T-helper 2 cell treated with Interferon-gamma antibody and Interleukin-4, amounts not matched to agents 100 ng/mL and 5 ng/mL, for 36 hours (primary cell): Measurements from ENCODE around the gene ATXN3. TPM values are rescaled to one million over a fixed set of nuclear protein-coding genes. Genes with fewer than 3 reads are reported as not detected.

Source experiments
- intact Hi-C: fragments of 100-400 bp; cut with micrococcal nuclease; formaldehyde crosslinking; loops from one replicate; pipeline ENCODE4 v1.15.1; 2023
- total RNA-seq: library from RNA; stranded (reverse); gene quantifications from 2 replicates; pipeline ENCODE4 v1.2.3, GENCODE V29; 2022

Gene ATXN3
- 23.4 and 24.0 TPM in 2 replicates for total RNA-seq

DNA sequence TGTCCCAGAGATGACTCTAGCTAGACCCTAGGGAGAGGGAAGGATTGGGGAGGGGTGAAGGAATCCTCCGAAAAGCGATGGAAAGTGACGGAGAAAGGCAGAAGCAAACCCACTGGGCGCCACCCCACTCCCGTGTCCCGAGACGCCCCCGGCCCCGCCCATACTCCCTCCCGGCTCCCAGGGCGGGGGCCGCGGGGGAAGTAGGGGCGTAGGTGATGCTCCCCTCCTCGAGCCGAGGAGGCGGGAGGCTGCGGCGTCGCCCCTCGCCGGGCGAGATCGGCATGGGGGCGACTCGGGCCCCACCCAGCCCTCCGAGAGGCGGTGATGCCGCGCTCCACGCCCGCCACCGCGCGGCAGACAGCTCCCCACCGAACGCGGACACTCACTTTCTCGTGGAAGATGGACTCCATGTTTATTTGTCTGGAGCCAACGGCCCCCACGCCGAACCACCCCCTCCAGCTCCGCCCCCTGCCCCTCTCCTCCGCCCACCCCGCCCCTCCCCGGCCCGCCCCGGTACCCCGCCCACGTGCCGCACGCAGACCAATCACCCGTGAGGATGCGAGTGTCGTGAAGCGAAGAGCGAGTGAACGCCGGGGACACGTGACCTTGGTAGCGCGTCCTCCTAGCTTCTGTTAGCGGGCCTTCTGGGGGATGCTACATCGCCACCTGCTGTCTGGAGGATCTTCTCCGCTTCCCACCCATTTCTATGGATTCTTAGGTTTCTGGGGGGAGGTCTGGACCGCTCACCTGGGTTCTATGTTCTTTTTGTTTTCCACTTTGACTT is at the start of gene ATXN3:
Gene ATXN3, minus strand, starts transcription at position 440 of the 784 bp plus-strand sequence. Its CDS starts 30 bp downstream, at position 410.
- intact Hi-C loops: loop anchor here (1.0 to 10.0 kb wide), 7 partner anchors 15 to 1709 kb away; partner anchors contain the start of genes CALM1, CPSF2, NDUFB1 and PPP4R3A

DNA sequence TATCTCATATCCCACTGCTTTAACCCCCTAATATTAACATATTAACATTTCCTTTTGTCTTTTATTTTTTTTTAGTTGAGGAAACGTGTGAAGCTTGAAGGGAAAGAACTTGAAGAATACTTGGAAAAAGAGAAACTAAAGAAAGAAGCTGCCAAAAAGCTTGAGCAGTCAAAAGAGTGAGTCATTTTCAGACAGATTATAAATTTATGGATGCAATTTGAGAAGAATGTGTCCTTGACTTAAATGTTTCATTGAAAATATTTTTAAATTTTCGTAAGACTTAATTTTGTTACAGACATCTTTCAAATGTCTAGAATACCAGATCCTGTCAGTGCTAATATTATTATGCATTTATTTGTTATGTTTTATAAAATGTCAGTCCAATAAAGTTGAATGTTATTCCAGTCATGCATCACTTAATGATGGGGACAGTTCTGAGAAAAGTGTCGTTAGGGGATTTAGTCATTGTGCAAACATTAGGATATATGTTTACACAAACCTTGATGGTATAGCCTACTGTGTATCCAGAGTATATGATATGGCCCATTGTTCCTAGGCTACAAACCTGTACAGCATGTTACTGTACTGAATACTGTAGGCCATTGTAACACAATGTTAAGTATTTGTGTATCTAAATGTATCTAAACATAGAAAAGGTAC is 48.0 kb upstream of the ATXN3 start:
- intact Hi-C loops: no loop called here

DNA sequence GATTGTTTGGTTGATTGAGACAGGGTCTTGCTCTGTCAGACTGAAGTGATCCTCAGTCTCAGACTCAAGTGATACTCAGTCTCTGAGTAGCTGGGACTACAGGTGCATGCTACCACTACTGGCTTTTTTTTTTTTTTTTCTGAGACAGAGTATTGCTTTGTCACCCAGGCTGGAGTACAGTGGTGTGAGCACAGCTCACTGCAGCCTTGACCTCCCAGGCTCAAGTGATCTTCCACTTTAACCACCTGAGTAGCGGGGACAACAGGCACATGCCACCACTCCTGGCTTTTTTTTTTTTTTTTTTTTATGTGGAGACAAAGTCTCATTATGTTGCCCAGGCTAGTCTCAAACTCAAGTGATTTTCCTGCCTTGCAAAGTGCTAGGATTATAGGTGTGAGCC is 47.2 kb upstream of the ATXN3 start:
- intact Hi-C loops: no loop called here

DNA sequence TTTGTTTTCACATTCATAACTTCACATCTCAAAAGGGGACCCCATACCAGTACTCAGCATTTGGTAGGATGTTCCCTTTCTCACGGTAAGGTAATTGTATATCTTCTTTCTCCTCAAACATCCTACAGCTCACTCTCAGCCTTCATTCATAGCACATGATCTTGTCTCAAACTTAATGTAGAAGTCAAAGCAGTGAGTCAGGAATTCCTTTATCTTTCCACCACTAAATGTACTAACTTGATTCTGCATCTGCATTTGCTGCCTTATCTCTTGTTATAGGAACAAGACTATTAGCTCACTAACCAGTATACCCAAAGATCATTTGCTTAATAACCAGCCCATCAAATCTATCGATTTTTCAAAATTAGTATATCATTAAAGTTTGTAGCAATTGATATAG is 38.3 kb upstream of the ATXN3 start:
- intact Hi-C loops: no loop called here

DNA sequence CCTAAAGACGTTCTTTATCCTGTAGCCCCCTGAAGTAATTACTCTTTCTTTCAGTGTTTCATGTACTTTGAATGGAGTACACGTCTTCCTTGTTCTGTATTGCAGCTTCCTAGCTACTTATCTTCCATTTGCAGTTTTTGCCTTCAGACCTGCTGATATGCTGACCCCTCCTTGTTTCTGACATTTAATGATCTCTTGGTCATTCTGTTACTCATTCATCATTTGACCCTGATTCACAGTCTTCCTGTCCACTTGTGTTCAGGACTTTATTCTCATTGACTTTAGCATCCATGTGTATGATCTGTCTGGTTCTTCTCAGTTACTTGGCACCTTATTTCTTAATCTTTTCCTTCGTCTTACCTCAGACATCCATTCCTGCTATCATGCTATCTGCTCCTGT is 37.6 kb upstream of the ATXN3 start:
- intact Hi-C loops: no loop called here

DNA sequence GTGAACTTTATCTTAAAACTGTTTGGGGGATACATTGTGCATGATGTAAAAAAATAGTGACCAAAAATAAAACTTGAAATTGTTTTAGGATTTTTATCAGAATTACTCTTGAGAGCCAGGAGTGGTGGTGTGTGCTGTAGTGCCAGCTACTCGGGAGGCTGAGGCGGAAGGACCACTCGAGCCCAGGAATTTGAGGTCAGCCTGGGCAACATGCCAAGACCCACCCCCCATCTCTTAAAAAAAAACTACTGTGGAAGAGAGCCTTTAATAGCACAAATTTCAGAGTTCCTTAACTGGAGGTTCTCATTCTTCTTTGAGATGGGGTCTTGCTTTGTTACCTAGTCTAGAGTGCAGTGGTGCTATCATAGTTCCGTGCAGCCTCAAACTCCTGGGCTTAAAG is 36.9 kb upstream of the ATXN3 start:
- intact Hi-C loops: no loop called here

DNA sequence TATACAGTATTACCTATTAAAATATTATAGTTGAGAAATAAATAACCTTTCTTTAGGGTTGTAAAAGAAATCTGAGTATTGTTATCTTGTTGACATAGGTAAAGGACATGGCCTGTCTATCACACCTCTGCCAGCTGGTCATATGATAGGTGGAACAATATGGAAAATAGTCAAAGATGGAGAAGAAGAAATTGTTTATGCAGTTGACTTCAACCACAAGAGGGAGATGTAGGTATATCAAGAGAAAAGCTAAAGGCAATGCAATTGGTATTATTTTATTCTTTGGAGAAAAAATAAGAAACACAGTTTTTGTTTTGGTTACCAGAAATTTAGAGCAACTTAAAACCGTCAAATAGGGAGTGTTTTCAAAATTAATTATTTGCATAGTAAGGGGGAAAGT is 28.9 kb upstream of the ATXN3 start:
- intact Hi-C loops: loop anchor here (5.0 kb wide), 1 partner anchor 547 kb away; no protein-coding TSS in a partner anchor

DNA sequence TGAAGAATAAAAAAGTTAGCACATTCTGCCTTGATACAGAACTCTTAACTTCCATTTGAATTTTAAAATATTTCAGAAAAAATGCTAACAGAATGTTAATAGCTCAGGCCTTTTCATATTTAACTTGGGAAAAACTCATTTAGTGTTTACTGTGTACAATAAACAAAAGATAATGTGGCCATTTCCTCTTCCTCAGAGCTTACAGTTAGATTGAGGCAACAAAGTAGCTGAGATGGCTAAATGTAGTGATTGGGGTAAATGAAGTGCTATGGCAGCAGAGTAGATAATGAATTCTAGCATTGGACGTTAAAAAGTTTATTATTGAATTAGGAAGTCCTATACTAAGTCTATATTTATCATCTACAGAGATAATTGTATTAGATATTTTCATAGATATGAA is 28.1 kb upstream of the ATXN3 start:
- intact Hi-C loops: no loop called here

DNA sequence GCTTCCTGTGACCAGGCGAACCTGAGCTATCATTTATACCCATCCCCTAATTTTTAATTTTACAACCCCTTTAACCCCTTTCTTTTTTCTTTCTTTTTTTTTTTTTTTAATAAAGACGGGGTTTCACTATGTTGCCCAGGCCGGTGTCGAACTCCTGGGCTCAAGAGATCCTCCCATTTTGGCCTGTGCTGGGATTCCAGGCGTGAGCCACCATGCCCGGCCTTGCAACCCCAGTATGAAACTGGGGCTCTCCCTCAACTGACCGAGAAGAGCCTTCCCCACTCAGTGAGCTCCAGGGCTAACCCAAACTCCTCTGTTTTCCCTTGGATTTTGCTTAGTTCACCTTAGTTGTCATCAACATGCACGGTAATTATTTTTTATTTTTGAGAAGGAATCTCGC is 16.4 kb upstream of the ATXN3 start:
- intact Hi-C loops: no loop called here

DNA sequence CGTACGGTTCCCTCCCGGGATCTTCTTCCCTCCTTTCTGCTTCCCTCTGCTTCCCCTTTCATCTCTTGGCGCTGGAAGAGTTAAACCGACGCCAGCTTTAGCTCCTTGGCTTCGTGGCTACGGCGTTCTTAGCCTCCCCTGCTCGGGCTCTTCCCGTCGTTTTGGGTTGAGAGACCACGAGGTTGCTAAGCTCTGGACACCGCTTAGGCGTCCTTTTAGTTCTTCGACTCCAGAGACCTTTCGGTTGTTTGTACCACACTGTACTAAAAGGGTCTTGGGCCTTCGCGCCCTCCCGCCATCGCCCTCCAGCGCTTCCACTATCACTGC is 15.9 kb upstream of the ATXN3 start:
- intact Hi-C loops: no loop called here

DNA sequence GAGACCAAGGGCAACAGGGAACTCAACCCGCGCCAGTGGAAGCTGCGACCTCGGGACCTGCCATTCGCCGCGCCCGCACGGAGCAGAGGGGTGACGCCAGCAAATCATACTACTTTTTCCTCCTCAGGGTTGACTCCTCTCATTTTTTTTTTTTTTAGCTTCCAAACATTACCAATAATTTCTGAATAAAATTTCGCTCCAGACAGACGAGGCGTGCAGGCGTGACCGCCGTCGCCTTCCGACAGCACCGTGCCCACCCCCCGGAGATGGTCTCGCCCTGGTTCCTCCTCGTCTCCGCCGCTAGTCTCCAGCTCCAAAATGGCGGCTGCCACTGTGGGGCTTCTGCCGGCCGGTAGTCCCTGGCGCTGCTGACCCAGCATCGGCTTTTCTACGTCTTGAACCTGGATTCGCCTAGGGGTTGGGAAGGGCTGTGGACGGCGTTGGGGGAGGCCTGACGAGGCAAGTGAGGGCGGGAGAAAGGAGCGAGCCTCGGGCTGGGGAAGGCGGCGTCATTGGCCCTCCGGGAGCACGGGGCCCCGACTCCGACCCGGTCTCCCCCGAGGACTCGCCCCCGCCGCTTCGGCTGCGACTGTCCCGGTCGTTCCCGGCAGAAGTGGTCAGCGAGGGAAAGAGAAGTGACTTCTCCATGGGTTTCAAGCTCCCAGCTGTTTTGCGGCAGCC is 15.4 kb upstream of the ATXN3 start, which contains the start of the genes CPSF2 and NDUFB1:
Gene CPSF2, plus strand, starts transcription at position 300 of the 681 bp plus-strand sequence. CDS start 9,016 bp downstream, outside the sequence.
Gene NDUFB1, minus strand, starts transcription at position 37 of the 681 bp plus-strand sequence. CDS start 4,069 bp downstream, outside the sequence.
- intact Hi-C loops: loop anchor here (1.0 to 2.0 kb wide), 3 partner anchors 16 to 673 kb away; partner anchors contain the start of genes ATXN3, GOLGA5 and TRIP11

DNA sequence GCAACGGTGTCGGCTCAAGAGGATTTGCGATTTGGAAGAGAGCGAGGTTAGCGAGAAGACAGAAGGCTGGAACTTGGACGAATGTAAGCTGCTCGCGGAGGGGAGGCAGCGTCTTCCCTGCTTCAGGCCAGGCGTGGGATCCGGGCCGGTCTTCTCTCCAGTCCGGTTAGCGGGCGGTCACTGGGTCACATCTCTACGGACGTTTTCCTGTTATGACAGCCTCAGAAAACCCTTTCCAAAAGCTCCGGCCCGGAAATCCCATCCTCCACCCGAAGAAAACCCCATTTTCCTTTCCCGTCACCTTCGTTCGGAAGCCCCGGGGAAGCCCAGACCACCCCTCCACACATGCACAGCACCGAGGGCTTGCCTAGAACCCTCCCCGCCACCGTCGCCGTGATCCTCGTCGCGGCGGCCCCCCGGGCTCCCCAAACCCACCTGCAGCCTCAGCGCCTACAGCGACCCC is 14.9 kb upstream of the ATXN3 start:
- intact Hi-C loops: loop anchor here (1.0 to 2.0 kb wide), 3 partner anchors 15 to 674 kb away; partner anchors contain the start of genes ATXN3, GOLGA5 and TRIP11

DNA sequence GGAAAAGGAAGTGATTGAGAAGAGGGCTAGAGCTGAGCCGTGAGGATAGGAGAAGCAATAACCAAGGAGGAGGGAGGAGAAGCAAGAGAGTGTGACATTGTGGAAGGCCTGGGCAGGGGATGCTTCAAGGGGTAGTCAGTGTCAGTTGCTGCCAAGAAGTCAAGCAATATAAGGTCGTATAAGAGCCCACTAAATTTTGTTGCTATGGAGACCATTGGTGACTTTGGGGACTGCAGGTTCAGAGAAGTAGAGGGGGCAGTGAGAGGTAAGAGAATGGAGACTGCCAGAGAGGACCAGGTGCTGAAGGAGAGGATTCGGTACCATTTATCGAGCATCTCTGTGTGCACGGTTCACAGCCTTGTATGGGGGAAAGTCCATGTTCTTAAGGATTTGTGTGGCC is 3.1 kb upstream of the ATXN3 start:
- intact Hi-C loops: loop anchor here (5.0 to 10.0 kb wide), 4 partner anchors 112 to 1712 kb away; partner anchors contain the start of genes CALM1, PPP4R3A and TC2N

DNA sequence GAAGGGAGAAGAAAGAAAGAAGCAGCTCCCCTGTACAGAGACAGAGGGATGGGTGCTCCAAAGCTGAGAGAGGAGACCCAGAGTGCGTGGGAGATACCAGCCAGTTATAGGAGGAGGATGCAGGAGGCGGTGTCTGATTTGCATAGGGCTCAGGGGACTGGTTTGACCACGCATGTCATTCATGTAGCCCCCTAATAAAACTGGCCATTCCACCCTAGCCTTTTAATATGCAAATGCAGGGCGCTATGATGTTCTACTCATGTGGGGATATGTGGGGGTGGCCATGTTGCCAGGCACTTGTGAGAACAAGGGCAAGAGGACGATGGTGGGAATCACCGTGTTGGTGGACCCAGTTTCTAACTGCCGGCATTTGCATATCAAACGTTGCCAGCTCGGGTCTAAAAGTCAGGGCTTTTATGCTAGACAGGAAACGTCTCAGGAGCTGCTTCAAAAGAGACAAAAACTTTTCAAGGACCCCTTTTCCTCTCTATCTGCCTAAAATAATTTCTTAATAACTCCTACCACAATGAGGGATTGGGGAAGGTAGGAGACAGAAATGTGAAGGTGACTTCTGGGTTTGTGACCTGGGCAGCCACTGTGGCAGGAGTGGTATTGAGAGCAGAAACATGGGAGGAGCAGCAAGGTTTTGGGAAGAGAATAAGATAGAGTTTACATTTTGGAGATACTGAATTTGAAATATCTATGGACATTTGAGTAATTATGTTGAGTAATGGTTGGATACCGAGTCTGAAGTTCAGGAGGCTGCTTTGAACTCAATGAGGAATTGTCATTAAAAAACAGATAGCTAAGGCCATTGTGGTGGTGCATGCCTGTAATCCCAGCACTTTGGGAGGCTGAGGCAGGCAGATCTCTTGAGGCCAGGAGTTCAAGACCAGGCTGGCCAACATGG is 2.2 kb upstream of the ATXN3 start:
- intact Hi-C loops: loop anchor here (5.0 to 10.0 kb wide), 4 partner anchors 111 to 1711 kb away; partner anchors contain the start of genes CALM1, PPP4R3A and TC2N

DNA sequence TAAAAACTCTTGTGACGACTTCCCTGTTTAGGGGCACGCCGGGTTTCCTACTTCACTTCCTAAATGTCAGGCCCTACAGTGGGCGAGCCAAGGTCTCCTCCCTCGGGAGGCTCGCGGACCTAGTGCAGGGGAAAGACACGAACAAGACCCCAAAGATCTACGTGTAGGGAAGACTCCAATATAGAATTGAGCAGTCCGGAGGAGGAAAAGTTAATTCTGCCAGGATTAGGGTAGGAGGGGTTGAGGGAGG is 564 bp downstream of the ATXN3 start:
- intact Hi-C loops: loop anchor here (1.0 to 10.0 kb wide), 7 partner anchors 15 to 1709 kb away; partner anchors contain the start of genes CALM1, CPSF2, NDUFB1 and PPP4R3A

DNA sequence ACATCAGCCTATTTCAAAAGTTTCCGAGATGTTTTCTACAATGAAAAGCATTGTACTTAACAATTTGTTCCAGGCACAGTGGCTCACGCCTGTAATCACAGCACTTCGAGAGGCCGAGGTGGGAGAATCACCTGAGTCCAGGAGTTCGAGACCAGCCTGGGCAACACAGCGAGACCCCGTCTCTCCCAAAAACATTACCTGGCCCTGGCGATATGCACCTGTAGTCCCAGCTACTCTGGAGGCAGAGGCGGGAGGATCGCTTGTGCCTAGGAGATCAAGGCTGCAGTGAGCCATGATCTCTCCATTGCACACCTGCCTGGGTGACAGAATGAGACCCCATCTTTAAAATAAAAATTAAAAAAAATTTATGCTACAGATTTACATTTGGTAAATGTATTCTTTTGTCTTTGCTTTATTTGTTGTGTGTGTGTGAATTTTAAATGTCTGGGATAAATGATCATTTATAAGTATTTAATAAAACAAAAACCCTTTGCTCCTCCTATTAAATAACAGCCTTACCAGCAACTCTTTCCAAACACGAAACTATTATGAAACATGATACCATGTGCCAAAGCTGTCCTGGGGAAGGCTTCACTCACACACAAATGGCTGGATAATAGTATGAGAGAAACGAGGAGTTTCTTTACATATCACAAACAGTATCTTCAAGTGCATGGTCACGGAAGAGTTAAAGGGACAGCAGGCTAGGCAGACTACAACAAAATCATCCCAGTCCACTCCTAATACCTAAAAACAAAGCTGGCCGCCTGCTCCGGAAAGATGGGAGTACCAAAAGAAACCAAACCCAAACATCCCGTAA is 1.1 kb downstream of the ATXN3 start:
- intact Hi-C loops: loop anchor here (5.0 to 10.0 kb wide), 4 partner anchors 108 to 1708 kb away; partner anchors contain the start of genes CALM1, PPP4R3A and TC2N

DNA sequence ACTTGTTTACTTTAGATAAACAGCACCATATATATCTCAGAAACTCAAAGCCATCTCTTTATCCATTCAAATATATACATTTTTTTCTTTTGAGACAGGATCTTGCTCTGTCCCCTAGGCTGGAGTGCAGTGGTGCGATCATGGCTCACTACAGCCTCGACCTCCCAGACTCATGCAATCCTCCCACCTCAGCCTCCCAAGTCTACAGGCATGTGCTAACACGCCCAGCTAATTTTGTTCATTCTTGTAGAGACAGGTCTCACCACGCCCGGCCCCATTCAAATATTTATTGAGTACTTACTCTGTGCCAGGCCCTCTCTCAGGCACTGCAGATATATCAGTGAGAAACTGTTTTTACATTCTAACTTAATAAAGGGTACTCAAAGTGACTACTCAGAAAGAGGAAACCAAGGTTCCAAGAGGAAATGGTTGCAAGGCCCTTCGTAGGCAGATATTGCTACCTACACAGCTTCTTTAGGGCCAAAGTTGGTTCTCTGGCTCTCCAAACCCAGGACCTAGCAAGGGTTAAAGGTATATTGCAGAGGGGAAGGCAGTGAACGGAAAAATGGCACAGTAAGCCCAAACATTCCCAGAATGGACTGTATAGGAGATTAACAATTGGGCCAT is 2.9 kb downstream of the ATXN3 start:
- intact Hi-C loops: loop anchor here (10.0 kb wide), 2 partner anchors 239 to 589 kb away; partner anchors contain the start of genes PPP4R3A and TC2N

DNA sequence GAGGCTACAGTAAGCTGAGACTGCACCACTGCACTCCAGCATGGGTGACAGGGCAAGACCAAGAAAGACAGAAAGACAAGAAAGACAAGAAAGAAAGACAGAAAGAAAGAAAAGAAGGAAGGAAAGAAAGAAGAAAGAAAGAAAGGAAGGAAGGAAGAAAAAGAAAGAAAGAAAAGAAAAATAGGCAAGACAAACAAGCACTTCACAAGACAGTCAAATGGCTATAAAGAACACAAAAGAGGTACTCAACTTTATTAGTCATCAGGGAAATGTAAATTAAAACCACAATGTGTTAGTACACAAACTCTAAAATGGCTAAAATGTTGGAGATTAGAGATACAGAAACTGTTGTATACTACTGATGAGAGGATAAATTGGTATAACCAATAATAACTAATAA is 6.6 kb downstream of the ATXN3 start:
- intact Hi-C loops: loop anchor here (10.0 kb wide), 2 partner anchors 235 to 585 kb away; partner anchors contain the start of genes PPP4R3A and TC2N

DNA sequence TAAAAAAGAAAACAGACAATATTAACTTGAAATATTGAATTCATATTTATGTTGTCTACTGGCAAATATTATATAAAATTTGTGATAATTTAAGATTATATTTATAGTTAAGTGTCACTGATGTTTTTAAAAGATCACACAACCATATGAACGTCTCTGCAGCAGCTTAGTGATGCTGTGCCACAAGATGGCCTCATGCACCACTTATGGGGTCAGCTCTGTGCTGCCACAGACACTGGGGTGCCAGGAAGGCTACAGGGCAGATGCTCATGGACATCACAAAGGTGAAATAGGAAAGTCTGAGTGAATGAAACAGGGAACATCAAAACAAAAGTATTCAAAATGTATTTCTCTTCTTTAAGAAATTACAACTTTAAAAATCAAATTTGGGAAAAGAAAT is 13.1 kb downstream of the ATXN3 start:
- intact Hi-C loops: no loop called here
